ENCODE results near the gene PRR20G.

The PRR20G gene

DNA sequence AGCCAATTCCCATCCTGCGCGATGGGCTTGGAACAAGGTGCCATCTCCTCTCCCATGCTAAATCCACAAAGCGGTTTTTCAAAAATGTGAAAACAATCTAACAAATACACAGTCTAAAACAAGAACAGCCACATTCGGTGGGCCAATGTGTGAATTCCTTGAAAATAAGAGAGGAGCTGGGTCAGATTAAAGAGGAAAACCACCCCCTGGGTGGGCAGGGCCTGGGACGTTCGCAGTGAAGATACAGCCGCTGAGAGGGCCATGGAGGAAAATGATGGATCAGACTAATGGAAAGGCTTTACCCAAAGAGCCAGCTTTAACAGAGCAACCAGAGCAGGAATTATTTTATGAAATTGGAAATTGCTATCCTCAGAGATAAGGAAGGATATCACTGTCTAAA is 27.4 kb downstream of the PRR20G start:
- H3K4me3 ChIP-seq (ENCODE audit: low read depth, low read length): no peak overlapping the region
- DNase-seq (ENCODE audit: low read depth): no peak
- no peak for TF ChIP-seq MYC (IDR thresholded peaks at IDR 0.05; ENCODE audit: low read depth, low read length)
- no peak for TF ChIP-seq POLR2A (IDR thresholded peaks at IDR 0.05; ENCODE audit: extremely low read depth, insufficient read length)
- TF ChIP-seq, protein P1, sequence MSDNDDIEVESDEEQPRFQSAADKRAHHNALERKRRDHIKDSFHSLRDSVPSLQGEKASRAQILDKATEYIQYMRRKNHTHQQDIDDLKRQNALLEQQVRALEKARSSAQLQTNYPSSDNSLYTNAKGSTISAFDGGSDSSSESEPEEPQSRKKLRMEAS (IDR thresholded peaks at IDR 0.05; ENCODE audit: low read depth, low read length): no peak
- TF ChIP-seq, protein P2, sequence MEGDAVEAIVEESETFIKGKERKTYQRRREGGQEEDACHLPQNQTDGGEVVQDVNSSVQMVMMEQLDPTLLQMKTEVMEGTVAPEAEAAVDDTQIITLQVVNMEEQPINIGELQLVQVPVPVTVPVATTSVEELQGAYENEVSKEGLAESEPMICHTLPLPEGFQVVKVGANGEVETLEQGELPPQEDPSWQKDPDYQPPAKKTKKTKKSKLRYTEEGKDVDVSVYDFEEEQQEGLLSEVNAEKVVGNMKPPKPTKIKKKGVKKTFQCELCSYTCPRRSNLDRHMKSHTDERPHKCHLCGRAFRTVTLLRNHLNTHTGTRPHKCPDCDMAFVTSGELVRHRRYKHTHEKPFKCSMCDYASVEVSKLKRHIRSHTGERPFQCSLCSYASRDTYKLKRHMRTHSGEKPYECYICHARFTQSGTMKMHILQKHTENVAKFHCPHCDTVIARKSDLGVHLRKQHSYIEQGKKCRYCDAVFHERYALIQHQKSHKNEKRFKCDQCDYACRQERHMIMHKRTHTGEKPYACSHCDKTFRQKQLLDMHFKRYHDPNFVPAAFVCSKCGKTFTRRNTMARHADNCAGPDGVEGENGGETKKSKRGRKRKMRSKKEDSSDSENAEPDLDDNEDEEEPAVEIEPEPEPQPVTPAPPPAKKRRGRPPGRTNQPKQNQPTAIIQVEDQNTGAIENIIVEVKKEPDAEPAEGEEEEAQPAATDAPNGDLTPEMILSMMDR (IDR thresholded peaks at IDR 0.05; ENCODE audit: low read depth, low read length): no peak

DNA sequence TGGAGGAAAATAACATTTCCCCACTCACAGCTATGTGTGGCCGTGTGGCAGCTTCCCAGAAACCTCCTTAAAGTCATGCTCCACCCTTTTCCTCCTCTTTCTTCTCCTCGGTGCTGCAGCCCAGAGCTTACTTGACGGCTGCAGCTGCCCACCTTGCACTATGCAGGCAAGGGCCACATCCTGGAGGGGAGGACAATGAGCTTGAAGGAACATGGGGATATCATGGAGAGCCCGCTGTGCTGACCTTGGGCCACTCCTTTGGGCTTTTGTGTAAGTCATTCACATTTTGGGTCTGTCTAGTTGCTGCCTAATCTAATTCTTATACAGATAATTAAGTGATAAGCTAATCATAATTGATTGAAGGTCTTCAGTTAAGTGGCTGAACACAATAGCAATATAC is 28.0 kb downstream of the PRR20G start:
- DNase-seq (ENCODE audit: low read depth): no peak
- no peak overlapping the region for H3K4me3 ChIP-seq (ENCODE audit: low read depth, low read length)
- TF ChIP-seq POLR2A (IDR thresholded peaks at IDR 0.05; ENCODE audit: extremely low read depth, insufficient read length): no peak
- TF ChIP-seq, protein P2 (IDR thresholded peaks at IDR 0.05; ENCODE audit: low read depth, low read length): no peak
- no peak for TF ChIP-seq MYC (IDR thresholded peaks at IDR 0.05; ENCODE audit: low read depth, low read length)
- TF ChIP-seq, protein P1 (IDR thresholded peaks at IDR 0.05; ENCODE audit: low read depth, low read length): no peak

DNA sequence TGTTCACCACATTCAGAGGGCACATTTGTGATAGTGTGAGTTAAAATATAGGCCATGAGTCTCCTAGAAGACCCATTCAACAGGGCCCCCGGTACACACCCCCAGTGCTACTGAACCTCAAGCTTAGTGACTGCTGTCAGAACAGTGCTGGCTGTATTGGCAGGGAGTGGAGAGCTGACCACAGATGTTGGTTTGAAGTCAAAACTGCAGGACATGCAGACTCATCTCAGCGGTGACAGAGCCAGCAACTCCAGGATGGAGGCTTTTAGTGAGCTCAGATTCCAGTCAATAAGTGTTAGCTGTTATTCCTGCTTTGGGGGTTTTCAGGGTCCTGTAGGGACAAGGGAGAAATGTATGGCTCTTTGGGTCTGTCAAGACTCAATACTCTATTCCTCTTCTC is 29.1 kb downstream of the PRR20G start:
- no peak for DNase-seq (ENCODE audit: low read depth)
- TF ChIP-seq POLR2A (IDR thresholded peaks at IDR 0.05; ENCODE audit: extremely low read depth, insufficient read length): no peak
- TF ChIP-seq, protein P1 (IDR thresholded peaks at IDR 0.05; ENCODE audit: low read depth, low read length): no peak
- TF ChIP-seq MYC (IDR thresholded peaks at IDR 0.05; ENCODE audit: low read depth, low read length): no peak
- TF ChIP-seq, protein P2 (IDR thresholded peaks at IDR 0.05; ENCODE audit: low read depth, low read length): no peak
- no peak overlapping the region for H3K4me3 ChIP-seq (ENCODE audit: low read depth, low read length)

DNA sequence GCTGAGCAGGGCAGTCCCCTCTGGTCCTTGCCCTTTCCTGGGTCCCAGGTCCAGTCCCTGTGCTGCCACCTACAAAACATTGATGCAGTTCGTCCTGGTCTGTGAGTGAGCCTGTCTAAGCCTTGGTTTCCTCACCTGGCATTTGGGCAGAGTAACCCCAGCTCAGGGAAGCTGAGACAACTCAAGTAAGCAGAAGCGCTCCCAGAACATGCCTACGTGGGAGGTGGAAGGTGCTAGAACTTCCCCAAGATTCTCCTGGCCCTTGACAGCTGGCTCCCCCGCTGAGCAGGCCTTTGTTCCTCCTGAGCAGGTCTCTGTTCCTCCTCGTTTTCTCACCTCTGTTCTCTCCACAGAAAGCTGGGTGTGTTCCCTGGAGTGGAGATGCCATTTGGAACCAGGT is 30.5 kb downstream of the PRR20G start:
- no peak overlapping the region for H3K4me3 ChIP-seq (ENCODE audit: low read depth, low read length)
- TF ChIP-seq POLR2A (IDR thresholded peaks at IDR 0.05; ENCODE audit: extremely low read depth, insufficient read length): no peak
- TF ChIP-seq, protein P1 (IDR thresholded peaks at IDR 0.05; ENCODE audit: low read depth, low read length): no peak
- no peak for TF ChIP-seq MYC (IDR thresholded peaks at IDR 0.05; ENCODE audit: low read depth, low read length)
- DNase-seq (ENCODE audit: low read depth): no peak

DNA sequence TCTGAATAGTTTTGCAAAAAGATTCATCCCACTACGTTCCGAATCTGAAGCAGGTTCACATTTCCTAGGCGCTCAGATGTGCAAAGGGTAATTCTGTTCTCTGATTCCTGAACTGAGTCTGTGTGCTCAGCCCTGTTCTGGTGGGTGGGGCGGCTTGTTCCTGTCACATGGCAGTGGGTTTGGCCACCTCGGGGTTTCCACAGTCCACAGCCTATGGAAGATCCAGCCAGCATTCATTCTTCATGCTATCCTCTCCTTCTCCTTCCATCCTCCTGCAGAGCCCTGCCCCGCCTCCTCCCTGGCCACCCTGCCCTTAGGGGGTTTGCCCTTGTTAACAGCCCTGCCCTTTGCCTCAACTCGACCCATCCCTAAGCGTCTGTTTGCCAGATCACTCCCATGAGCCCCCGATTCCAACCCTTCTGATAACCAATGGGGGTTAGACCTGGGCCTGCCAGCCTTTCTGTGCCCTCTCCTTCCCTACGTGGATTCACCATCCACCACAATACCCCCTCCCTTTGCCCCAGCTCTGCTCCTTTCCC is 31.0 kb downstream of the PRR20G start:
- no peak overlapping the region for H3K4me3 ChIP-seq (ENCODE audit: low read depth, low read length)
- TF ChIP-seq MYC (IDR thresholded peaks at IDR 0.05; ENCODE audit: low read depth, low read length): no peak
- TF ChIP-seq, protein P1 (IDR thresholded peaks at IDR 0.05; ENCODE audit: low read depth, low read length): no peak
- no peak for DNase-seq (ENCODE audit: low read depth)

DNA sequence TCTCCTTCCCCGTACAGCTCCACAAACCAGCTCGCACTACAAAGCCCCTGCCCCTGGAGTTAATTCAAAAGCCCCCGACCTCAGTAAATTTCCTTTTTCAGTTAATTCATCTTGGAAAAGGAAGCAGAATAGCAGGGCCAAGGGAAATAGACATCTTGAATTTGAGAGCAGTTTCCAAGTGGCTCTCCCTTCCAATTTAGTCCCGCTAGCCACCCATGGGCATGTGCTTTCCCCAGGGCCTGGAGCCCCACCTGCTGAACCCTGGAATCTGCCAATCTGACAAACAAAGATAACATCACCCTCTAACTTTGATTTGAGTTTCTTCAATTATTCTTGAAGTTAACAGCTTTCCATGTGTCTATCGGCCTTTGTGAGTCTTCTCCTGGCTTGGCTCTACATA is 31.7 kb downstream of the PRR20G start:
- TF ChIP-seq, protein P1 (IDR thresholded peaks at IDR 0.05; ENCODE audit: low read depth, low read length): no peak
- TF ChIP-seq, protein P2 (IDR thresholded peaks at IDR 0.05; ENCODE audit: low read depth, low read length): no peak
- TF ChIP-seq MYC (IDR thresholded peaks at IDR 0.05; ENCODE audit: low read depth, low read length): no peak
- TF ChIP-seq POLR2A (IDR thresholded peaks at IDR 0.05; ENCODE audit: extremely low read depth, insufficient read length): no peak

More for the DNA sequence above, 31.7 kb downstream of the PRR20G start:
- no peak for DNase-seq (ENCODE audit: low read depth)
- no peak overlapping the region for H3K4me3 ChIP-seq (ENCODE audit: low read depth, low read length)

Data from NB4 (cell line).